ENCODE results near the gene NBR1.
"Not testable (repeated sequence)": the region's sequence is repeated elsewhere in the genome, so short reads cannot be mapped to it uniquely, and the experiment has no call there.

Gene NBR1

DNA sequence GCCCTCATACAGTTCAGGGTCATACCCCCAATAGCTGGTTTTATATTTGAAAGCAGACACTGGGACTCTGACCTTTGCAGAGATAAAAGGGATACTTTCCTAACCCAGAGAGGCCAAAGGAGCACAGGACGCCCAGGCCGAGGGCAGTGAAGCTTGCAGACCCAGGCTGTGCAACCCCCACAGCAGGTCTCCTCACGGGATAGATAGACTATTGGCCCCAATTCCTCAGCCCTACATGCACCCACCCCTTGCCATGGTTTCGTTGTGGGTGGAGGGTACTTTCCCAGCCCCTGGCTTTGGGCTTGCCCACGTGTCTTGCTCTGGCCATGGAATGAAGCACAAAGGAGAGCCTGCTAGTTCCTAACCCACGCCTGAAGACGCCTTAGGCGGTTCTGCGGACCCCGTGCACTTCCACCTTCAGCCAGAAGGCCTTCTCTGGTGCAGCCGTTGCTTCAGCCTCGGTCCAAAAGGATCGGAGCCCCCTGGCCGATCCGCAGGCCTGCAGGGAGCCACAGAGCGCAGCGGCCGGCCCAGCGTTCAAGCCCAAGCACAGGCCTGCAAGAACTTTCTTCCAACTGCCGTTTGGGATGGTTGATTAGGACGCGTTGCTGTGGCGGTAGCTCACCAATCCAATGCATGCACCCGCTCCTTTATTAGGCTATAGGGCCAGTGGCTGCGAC, 36.1 kb upstream of the NBR1 start:
- no peak overlapping the region for H3K4me3 ChIP-seq (ENCODE audit: low read length in 2 of 2)
- no peak overlapping the region for H3K9ac ChIP-seq (ENCODE audit: low read length in 2 of 2)
- H3K36me3 ChIP-seq (ENCODE audit: control insufficient read depth in 2 of 2, insufficient read depth in 2 of 2, low read length in 2 of 2): peaks cover 0 to 5% of the 10 kb centered on the region in 2 donors
- no peaks in the 10 kb centered on the region for H3K27me3 ChIP-seq (ENCODE audit: control insufficient read depth in 1 of 2, insufficient read depth in 2 of 2, low read length in 2 of 2)
- H3K4me1 ChIP-seq (ENCODE audit: control insufficient read depth, insufficient read depth, low read length): no peaks in the 10 kb centered on the region
- H3K9me3 ChIP-seq (ENCODE audit: control insufficient read depth in 2 of 2, low read length in 2 of 2): no peaks in the 10 kb centered on the region
- no peak overlapping the region for H3K27ac ChIP-seq (ENCODE audit: low read length)

DNA sequence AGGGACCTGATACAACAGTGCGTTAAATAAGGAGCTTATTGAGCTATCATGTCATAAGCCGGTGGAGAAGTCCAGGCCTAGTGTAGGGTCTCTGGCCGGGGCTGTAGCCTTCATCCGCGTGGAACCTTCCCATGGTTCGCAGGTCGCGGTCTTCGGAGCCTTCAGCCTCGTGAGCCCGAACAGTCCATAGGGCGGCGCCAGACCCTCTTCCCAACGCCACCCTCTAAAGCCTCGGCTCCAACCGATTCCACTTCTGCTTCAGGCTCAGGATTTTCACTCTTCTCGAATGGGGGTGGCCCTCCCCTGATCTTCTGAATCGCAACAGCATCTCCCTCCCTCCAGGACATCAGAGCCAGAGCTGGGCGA, 35.6 kb upstream of the NBR1 start:
- no peak overlapping the region for H3K27ac ChIP-seq (ENCODE audit: low read length)
- peaks cover 0 to 5% of the 10 kb centered on the region in 2 donors for H3K36me3 ChIP-seq (ENCODE audit: control insufficient read depth in 2 of 2, insufficient read depth in 2 of 2, low read length in 2 of 2)

DNA sequence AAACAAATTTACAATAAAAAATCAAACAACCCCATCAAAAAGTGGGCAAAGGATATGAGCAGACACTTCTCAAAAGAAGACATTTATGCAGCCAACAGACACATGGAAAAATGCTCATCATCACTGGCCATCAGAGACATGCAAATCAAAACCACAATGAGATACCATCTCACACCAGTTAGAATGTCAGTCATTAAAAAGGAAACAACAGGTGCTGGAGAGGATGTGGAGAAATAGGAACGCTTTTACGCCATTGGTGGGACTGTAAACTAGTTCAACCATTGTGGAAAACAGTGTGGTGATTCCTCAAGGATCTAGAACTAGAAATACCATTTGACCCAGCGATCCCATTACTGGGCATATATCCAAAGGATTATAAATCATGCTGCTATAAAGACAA, 34.4 kb upstream of the NBR1 start:
- H3K4me1 ChIP-seq (ENCODE audit: control insufficient read depth, insufficient read depth, low read length); H3K9me3 ChIP-seq (ENCODE audit: control insufficient read depth in 2 of 2, low read length in 2 of 2); H3K9ac ChIP-seq (ENCODE audit: low read length in 2 of 2); H3K36me3 ChIP-seq (ENCODE audit: control insufficient read depth in 2 of 2, insufficient read depth in 2 of 2, low read length in 2 of 2); H3K27ac ChIP-seq (ENCODE audit: low read length); H3K4me3 ChIP-seq (ENCODE audit: low read length in 2 of 2); H3K27me3 ChIP-seq (ENCODE audit: control insufficient read depth in 1 of 2, insufficient read depth in 2 of 2, low read length in 2 of 2): not testable (repeated sequence)

More for the DNA sequence above, 35.6 kb upstream of the NBR1 start:
- no peaks in the 10 kb centered on the region for H3K9me3 ChIP-seq (ENCODE audit: control insufficient read depth in 2 of 2, low read length in 2 of 2)
- no peaks in the 10 kb centered on the region for H3K4me1 ChIP-seq (ENCODE audit: control insufficient read depth, insufficient read depth, low read length)
- no peak overlapping the region for H3K4me3 ChIP-seq (ENCODE audit: low read length in 2 of 2)
- no peaks in the 10 kb centered on the region for H3K27me3 ChIP-seq (ENCODE audit: control insufficient read depth in 1 of 2, insufficient read depth in 2 of 2, low read length in 2 of 2)
- H3K9ac ChIP-seq (ENCODE audit: low read length in 2 of 2): no peak overlapping the region

DNA sequence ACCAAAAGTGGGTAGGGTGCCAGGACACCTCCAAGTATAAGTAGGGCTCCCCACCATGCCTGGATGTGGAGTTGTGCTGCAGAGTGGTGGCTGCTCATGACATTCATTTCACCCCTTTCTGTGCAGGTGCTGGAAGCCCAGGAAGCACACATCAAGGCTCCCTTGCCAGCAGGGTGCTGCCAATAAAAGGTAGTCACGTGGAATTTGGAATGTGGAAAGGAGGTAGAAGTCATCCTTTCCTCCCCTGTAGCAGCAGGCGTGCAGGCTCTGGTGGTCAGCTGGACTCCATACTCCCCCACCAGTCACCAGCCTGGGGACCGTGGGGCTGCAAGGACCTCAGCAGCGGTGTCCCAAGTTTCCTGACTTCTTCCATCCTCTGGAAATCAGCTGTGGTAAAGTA, 32.5 kb upstream of the NBR1 start:
- H3K36me3 ChIP-seq (ENCODE audit: control insufficient read depth in 2 of 2, insufficient read depth in 2 of 2, low read length in 2 of 2); H3K4me3 ChIP-seq (ENCODE audit: low read length in 2 of 2); H3K27me3 ChIP-seq (ENCODE audit: control insufficient read depth in 1 of 2, insufficient read depth in 2 of 2, low read length in 2 of 2); H3K27ac ChIP-seq (ENCODE audit: low read length); H3K9ac ChIP-seq (ENCODE audit: low read length in 2 of 2); H3K4me1 ChIP-seq (ENCODE audit: control insufficient read depth, insufficient read depth, low read length); H3K9me3 ChIP-seq (ENCODE audit: control insufficient read depth in 2 of 2, low read length in 2 of 2): not testable (repeated sequence)

DNA sequence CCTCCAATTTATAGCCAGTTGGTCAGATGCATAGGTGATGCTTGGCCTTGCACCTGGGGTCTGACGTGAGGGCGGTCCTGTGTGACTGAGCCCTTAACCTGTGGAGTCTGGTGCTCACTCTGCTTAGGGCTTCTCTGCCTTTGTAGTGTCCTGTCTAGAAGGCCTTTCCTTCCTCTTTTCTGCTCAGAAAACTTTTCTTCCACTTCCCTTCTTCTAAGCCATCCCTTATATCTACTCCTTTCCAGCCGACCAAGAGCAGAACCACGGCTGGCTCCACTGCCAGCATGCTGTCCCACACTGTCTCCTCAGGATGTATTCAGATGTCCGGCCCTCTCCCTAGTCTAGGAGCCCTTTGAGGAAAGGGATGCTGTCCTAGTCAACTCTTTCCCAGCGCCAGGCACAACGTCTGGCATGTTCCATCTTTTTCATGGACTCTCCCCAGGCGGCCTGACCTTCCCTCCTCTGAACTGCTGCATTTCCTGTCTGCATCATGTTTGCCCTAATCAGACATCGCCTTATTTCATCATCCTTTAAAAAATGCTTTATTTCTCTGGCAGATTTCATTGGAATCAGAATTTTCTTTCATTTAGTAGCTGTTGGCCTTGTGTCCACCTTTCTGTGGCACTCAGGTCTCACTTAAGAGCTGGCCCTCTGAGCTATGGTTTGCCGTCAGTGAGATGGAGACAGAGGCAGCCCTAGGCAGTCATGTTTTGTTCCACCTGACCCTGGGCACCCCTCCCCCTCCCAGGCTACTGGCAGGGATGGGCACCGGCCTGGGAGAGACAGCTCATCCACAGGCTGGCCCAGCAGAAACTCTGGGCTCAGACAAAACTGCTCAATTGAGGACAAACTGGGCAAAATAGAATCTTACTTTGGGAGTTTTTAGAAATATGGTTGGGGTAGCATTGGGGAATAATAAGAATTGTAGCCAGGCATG, 30.4 kb upstream of the NBR1 start:
- H3K4me3 ChIP-seq (ENCODE audit: low read length in 2 of 2): no peak overlapping the region
- peaks cover 0 to 4% of the 10 kb centered on the region in 2 donors for H3K36me3 ChIP-seq (ENCODE audit: control insufficient read depth in 2 of 2, insufficient read depth in 2 of 2, low read length in 2 of 2)
- no peak overlapping the region for H3K9ac ChIP-seq (ENCODE audit: low read length in 2 of 2)
- no peaks in the 10 kb centered on the region for H3K4me1 ChIP-seq (ENCODE audit: control insufficient read depth, insufficient read depth, low read length)
- no peak overlapping the region for H3K27ac ChIP-seq (ENCODE audit: low read length)
- no peaks in the 10 kb centered on the region for H3K27me3 ChIP-seq (ENCODE audit: control insufficient read depth in 1 of 2, insufficient read depth in 2 of 2, low read length in 2 of 2)
- no peaks in the 10 kb centered on the region for H3K9me3 ChIP-seq (ENCODE audit: control insufficient read depth in 2 of 2, low read length in 2 of 2)

DNA sequence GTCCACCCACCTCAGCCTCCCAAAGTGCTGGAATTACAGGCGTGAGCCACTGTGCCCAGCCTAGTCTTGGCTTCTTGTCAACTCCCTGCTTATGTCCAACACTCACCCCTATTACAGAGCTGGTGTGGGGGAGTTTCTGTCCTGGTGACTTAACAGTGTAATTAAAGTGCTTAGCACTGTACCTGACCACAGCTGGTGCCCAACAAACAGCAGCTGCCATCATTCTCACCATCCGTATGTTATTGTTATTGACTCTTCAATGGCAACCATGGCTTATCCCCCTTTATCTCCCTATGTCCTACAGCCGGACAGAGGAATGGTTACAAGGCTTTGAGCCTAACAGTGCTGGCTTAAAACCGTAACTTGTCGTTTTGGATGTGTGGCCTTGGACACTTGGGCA, 28.9 kb upstream of the NBR1 start:
- H3K27ac ChIP-seq (ENCODE audit: low read length): no peak overlapping the region
- H3K36me3 ChIP-seq (ENCODE audit: control insufficient read depth in 2 of 2, insufficient read depth in 2 of 2, low read length in 2 of 2): peaks cover 0 to 4% of the 10 kb centered on the region in 2 donors
- no peaks in the 10 kb centered on the region for H3K9me3 ChIP-seq (ENCODE audit: control insufficient read depth in 2 of 2, low read length in 2 of 2)
- H3K9ac ChIP-seq (ENCODE audit: low read length in 2 of 2): no peak overlapping the region
- no peaks in the 10 kb centered on the region for H3K27me3 ChIP-seq (ENCODE audit: control insufficient read depth in 1 of 2, insufficient read depth in 2 of 2, low read length in 2 of 2)
- no peaks in the 10 kb centered on the region for H3K4me1 ChIP-seq (ENCODE audit: control insufficient read depth, insufficient read depth, low read length)
- no peak overlapping the region for H3K4me3 ChIP-seq (ENCODE audit: low read length in 2 of 2)

DNA sequence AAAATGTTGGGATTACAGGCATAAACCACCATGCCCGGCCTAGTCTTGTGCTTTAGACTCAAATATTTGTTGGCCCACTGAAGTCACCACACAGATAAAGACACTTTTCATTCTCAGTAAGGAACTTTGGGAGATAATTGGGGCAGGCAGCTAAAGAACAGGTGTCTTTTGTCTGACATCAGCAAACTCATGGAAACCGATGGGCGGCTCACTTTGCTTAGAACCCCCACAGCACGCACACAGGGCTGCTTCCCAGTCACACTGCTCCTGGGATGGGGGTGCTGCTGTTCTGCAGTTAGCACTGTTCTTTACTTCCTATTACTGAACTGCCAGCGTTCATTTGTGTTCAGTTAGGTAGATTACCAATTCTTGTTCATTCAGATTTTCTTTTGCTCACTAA, 27.8 kb upstream of the NBR1 start:
- Histone ChIP-seq H3K4me1 (ENCODE audit: control insufficient read depth, insufficient read depth, low read length) (no peaks in the 10 kb centered on the region), H3K9ac (ENCODE audit: low read length in 2 of 2) (no peak overlapping the region), H3K9me3 (ENCODE audit: control insufficient read depth in 2 of 2, low read length in 2 of 2) (no peaks in the 10 kb centered on the region), H3K36me3 (ENCODE audit: control insufficient read depth in 2 of 2, insufficient read depth in 2 of 2, low read length in 2 of 2) (peaks cover 0 to 6% of the 10 kb centered on the region in 2 donors), H3K27ac (ENCODE audit: low read length) (no peak overlapping the region), H3K4me3 (ENCODE audit: low read length in 2 of 2) (no peak overlapping the region), H3K27me3 (ENCODE audit: control insufficient read depth in 1 of 2, insufficient read depth in 2 of 2, low read length in 2 of 2) (no peaks in the 10 kb centered on the region)

DNA sequence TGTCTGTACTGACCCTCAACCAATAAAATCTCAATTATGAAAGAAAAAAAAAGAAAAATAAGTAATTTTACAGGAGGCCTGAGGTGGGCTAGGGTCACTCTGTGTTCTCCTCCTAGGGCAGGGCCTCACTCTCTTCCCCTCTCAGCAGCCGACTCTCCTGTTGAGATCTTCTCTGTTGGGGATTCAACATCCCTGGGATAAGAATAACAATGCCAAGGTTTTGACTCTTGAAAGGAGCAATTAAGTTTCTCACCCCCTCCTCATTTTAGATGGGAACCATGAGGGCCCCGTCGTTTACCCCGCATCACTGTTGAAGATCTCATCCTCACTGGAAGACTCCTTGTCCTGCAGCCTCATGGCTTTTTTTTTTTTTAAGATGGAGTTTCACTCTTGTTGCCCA, 24.4 kb upstream of the NBR1 start:
- Histone ChIP-seq H3K27me3 (ENCODE audit: control insufficient read depth in 1 of 2, insufficient read depth in 2 of 2, low read length in 2 of 2) (no peaks in the 10 kb centered on the region), H3K4me3 (ENCODE audit: low read length in 2 of 2) (no peak overlapping the region), H3K27ac (ENCODE audit: low read length) (no peak overlapping the region), H3K4me1 (ENCODE audit: control insufficient read depth, insufficient read depth, low read length) (no peaks in the 10 kb centered on the region), H3K9me3 (ENCODE audit: control insufficient read depth in 2 of 2, low read length in 2 of 2) (no peaks in the 10 kb centered on the region), H3K9ac (ENCODE audit: low read length in 2 of 2) (no peak overlapping the region), H3K36me3 (ENCODE audit: control insufficient read depth in 2 of 2, insufficient read depth in 2 of 2, low read length in 2 of 2) (peaks cover 0 to 6% of the 10 kb centered on the region in 2 donors)

DNA sequence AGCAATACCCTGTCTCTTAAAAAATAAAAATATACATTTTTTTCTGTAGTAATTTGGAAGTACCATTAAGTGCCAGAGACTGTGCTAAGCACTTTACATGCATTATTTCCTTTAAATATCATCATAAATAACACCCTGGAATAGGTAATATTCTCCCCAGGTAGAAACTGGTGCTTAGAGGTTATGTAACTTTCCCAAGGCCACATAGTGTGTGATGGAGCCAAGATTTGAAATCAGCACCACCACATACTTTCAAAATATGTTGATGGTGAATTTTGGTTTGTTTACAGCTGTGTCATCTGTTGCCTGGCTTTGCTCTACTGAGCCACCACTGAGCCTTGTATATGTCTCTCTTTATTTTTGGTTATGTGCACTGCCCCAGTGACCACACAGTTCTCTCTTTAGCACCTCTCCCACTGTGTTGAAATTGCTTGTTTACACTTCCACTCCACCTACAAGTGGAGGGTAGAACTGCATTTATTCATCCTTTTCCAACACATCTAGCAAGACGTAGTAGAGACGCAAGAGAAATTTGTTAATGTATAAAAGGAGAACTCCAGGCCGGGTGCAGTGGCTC, 19.0 kb upstream of the NBR1 start:
- no peaks in the 10 kb centered on the region for H3K27me3 ChIP-seq (ENCODE audit: control insufficient read depth in 1 of 2, insufficient read depth in 2 of 2, low read length in 2 of 2)
- H3K36me3 ChIP-seq (ENCODE audit: control insufficient read depth in 2 of 2, insufficient read depth in 2 of 2, low read length in 2 of 2): peaks cover 0 to 2% of the 10 kb centered on the region in 2 donors
- no peaks in the 10 kb centered on the region for H3K9me3 ChIP-seq (ENCODE audit: control insufficient read depth in 2 of 2, low read length in 2 of 2)
- H3K27ac ChIP-seq (ENCODE audit: low read length): no peak overlapping the region
- H3K4me1 ChIP-seq (ENCODE audit: control insufficient read depth, insufficient read depth, low read length): no peaks in the 10 kb centered on the region
- H3K9ac ChIP-seq (ENCODE audit: low read length in 2 of 2): no peak overlapping the region
- no peak overlapping the region for H3K4me3 ChIP-seq (ENCODE audit: low read length in 2 of 2)

DNA sequence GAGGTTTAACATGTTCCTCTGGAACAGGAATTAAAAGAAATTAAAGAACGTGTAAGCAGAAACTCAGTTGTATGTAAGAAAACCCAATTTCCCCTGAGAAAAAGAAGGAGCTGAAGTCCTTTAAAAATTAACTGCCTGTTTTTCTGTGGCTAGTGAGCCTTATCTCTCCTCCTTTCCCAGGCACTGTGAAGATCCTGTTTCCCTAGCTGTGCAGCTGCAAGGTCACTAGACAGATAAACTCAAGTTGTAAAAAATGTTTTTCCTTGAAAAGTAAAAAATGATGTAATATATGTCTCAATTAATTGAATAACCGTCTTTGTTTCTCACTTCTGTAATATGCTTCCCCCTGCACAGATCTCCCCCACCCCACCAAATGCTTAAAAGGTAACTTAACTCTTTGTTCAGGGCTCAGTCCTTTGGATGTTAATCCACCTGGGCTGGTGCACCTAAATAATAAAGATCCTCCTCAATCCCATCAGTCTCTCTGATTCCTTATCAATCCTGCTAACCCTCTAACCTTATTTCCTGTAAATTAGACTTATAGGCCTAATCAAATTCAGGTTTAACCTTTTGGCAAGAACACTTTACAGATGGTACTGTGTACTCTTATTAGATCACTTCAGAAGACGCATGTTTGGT, 17.7 kb upstream of the NBR1 start:
- not testable (repeated sequence) for H3K4me1 ChIP-seq (ENCODE audit: control insufficient read depth, insufficient read depth, low read length); H3K36me3 ChIP-seq (ENCODE audit: control insufficient read depth in 2 of 2, insufficient read depth in 2 of 2, low read length in 2 of 2); H3K27me3 ChIP-seq (ENCODE audit: control insufficient read depth in 1 of 2, insufficient read depth in 2 of 2, low read length in 2 of 2); H3K27ac ChIP-seq (ENCODE audit: low read length); H3K9ac ChIP-seq (ENCODE audit: low read length in 2 of 2); H3K9me3 ChIP-seq (ENCODE audit: control insufficient read depth in 2 of 2, low read length in 2 of 2); H3K4me3 ChIP-seq (ENCODE audit: low read length in 2 of 2)
